ENCODE data around the gene CCNDBP1.

CCNDBP1 gene

GRCh38 chr15:43210172-43210745 lies 25.1 kb downstream of the CCNDBP1 start:
- TF ChIP-seq SPI1 (IDR thresholded peaks at IDR 0.05; ENCODE audit: borderline replicate concordance, low read depth): no peak
- TF ChIP-seq REST (IDR thresholded peaks at IDR 0.05; ENCODE audit: insufficient replicate concordance, low read depth): no peak
- no peak for TF ChIP-seq GABPA (IDR thresholded peaks at IDR 0.05; ENCODE audit: low read depth)
- no peak for TF ChIP-seq POLR2AphosphoS5 (IDR thresholded peaks at IDR 0.05; ENCODE audit: low read depth)
- TF ChIP-seq CTCF (IDR thresholded peaks at IDR 0.05; ENCODE audit: insufficient read depth, low read length): no peak
- H3K4me3 ChIP-seq (replicated peaks; ENCODE audit: insufficient read depth, low read length): no peak overlapping the region
- peaks cover 2% of the 10 kb centered on the region for H3K27me3 ChIP-seq (ENCODE audit: insufficient read depth, poor library complexity, severe bottlenecking)
- no peak overlapping the region for H3K27ac ChIP-seq (replicated peaks)
- DNase-seq (ENCODE audit: low read depth in 1 of 2, low spot score in 1 of 2): no peak

- H3K27ac ChIP-seq (replicated peaks): no peak overlapping the region
- H3K4me3 ChIP-seq (replicated peaks; ENCODE audit: insufficient read depth, low read length): no peak overlapping the region
- peaks cover 2% of the 10 kb centered on the region for H3K27me3 ChIP-seq (ENCODE audit: insufficient read depth, poor library complexity, severe bottlenecking)
- TF ChIP-seq GABPA (IDR thresholded peaks at IDR 0.05; ENCODE audit: low read depth) (no peak), REST (IDR thresholded peaks at IDR 0.05; ENCODE audit: insufficient replicate concordance, low read depth) (no peak), POLR2AphosphoS5 (IDR thresholded peaks at IDR 0.05; ENCODE audit: low read depth) (no peak), SPI1 (IDR thresholded peaks at IDR 0.05; ENCODE audit: borderline replicate concordance, low read depth) (no peak), CTCF (IDR thresholded peaks at IDR 0.05; ENCODE audit: insufficient read depth, low read length) (no peak)
- no peak for DNase-seq (ENCODE audit: low read depth in 1 of 2, low spot score in 1 of 2)
Observed at GRCh38 chr15:43210807-43211206, 25.6 kb downstream of the CCNDBP1 start.

GRCh38 chr15:43211224-43211735 lies 26.1 kb downstream of the CCNDBP1 start:
- DNase-seq (ENCODE audit: low read depth in 1 of 2, low spot score in 1 of 2): no peak
- no peak for TF ChIP-seq POLR2AphosphoS5 (IDR thresholded peaks at IDR 0.05; ENCODE audit: low read depth)
- no peak for TF ChIP-seq CTCF (IDR thresholded peaks at IDR 0.05; ENCODE audit: insufficient read depth, low read length)
- TF ChIP-seq REST (IDR thresholded peaks at IDR 0.05; ENCODE audit: insufficient replicate concordance, low read depth): no peak
- TF ChIP-seq GABPA (IDR thresholded peaks at IDR 0.05; ENCODE audit: low read depth): no peak
- no peak for TF ChIP-seq SPI1 (IDR thresholded peaks at IDR 0.05; ENCODE audit: borderline replicate concordance, low read depth)
- no peak overlapping the region for H3K4me3 ChIP-seq (replicated peaks; ENCODE audit: insufficient read depth, low read length)
- no peak overlapping the region for H3K27ac ChIP-seq (replicated peaks)
- H3K27me3 ChIP-seq (ENCODE audit: insufficient read depth, poor library complexity, severe bottlenecking): peaks cover 2% of the 10 kb centered on the region

Data from HL-60 (cell line).